RWPE2 (cell line): ENCODE measurements around the gene ZNF70.

Source experiments
- ATAC-seq: fragments of 200-7000 bp; cut with Tn5 transposase; 3 replicates; pipeline ENCODE4 v1.9.1; 2021; ENCODE audit warnings: low read depth
- DNase-seq: peaks from one replicate; pipeline ENCODE4 v3.0.0-alpha.2; 2020; ENCODE audit warnings: low spot score
- H3K27ac ChIP-seq: fragments of 450-650 bp; 2 replicates; pipeline ENCODE4 v1.5.1; 2017; ENCODE audit warnings: mild to moderate bottlenecking; ENCODE audit not compliant: poor library complexity, severe bottlenecking
- H3K27me3 ChIP-seq: fragments of 250-450 bp; sonication (Bioruptor Pico); 2 replicates; pipeline ENCODE4 v1.5.1; 2021; ENCODE audit warnings: mild to moderate bottlenecking, moderate library complexity; ENCODE audit not compliant: insufficient read depth, poor library complexity, severe bottlenecking
- H3K36me3 ChIP-seq: fragments of 250-450 bp; sonication (Bioruptor Pico); 2 replicates; pipeline ENCODE4 v1.5.1; 2020; ENCODE audit warnings: low read depth, mild to moderate bottlenecking, moderate library complexity
- H3K4me1 ChIP-seq: fragments of 250-450 bp; sonication (Bioruptor Pico); 2 replicates; pipeline ENCODE4 v1.5.1; 2021; ENCODE audit warnings: mild to moderate bottlenecking, moderate library complexity; ENCODE audit not compliant: insufficient read depth, poor library complexity, severe bottlenecking
- H3K4me3 ChIP-seq: fragments of 250-450 bp; sonication (Bioruptor Pico); 2 replicates; pipeline ENCODE4 v1.5.1; 2021; ENCODE audit warnings: mild to moderate bottlenecking, moderate library complexity; ENCODE audit not compliant: severe bottlenecking
- H3K9me3 ChIP-seq: fragments of 250-450 bp; sonication (Bioruptor Pico); 2 replicates; pipeline ENCODE4 v1.5.1; 2021; ENCODE audit warnings: mild to moderate bottlenecking, moderate library complexity; ENCODE audit not compliant: severe bottlenecking
- TF ChIP-seq, protein P1 (sequence below): fragments of 450-650 bp; IDR thresholded peaks from one replicate; pipeline ENCODE4 v1.5.1; 2017; ENCODE audit warnings: mild to moderate bottlenecking, moderate library complexity; ENCODE audit not compliant: poor library complexity, severe bottlenecking

Gene ZNF70

DNA sequence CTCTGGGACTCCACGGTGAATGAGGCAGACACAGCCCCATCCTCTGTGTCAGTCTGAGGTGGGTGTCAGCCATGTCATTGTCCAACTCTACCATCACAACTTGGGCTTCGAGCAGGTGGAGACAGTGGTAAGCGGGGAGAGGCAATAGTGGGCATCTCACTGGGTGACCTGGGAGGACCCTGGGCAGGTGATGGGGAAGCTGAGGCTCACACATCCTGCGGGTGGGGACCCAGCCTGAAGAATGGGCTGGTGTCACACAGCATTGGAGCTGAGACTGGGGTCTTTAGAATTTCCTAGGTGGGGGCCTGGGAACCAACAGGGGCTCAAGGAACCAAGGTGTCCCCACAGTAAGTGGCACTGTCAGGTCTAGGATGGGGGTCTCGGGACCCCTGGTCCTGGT is 28.8 kb upstream of the ZNF70 start:
- H3K27me3 ChIP-seq: no peaks in the 10 kb centered on the region
- TF ChIP-seq, protein P1, sequence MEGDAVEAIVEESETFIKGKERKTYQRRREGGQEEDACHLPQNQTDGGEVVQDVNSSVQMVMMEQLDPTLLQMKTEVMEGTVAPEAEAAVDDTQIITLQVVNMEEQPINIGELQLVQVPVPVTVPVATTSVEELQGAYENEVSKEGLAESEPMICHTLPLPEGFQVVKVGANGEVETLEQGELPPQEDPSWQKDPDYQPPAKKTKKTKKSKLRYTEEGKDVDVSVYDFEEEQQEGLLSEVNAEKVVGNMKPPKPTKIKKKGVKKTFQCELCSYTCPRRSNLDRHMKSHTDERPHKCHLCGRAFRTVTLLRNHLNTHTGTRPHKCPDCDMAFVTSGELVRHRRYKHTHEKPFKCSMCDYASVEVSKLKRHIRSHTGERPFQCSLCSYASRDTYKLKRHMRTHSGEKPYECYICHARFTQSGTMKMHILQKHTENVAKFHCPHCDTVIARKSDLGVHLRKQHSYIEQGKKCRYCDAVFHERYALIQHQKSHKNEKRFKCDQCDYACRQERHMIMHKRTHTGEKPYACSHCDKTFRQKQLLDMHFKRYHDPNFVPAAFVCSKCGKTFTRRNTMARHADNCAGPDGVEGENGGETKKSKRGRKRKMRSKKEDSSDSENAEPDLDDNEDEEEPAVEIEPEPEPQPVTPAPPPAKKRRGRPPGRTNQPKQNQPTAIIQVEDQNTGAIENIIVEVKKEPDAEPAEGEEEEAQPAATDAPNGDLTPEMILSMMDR: no peak
- H3K4me1 ChIP-seq: peaks cover 11% of the 10 kb centered on the region
- H3K36me3 ChIP-seq: no peaks in the 10 kb centered on the region
- no peak overlapping the region for H3K4me3 ChIP-seq
- no peak for ATAC-seq
- no peaks in the 10 kb centered on the region for H3K9me3 ChIP-seq
- H3K27ac ChIP-seq: no peak overlapping the region
- DNase-seq: no peak

DNA sequence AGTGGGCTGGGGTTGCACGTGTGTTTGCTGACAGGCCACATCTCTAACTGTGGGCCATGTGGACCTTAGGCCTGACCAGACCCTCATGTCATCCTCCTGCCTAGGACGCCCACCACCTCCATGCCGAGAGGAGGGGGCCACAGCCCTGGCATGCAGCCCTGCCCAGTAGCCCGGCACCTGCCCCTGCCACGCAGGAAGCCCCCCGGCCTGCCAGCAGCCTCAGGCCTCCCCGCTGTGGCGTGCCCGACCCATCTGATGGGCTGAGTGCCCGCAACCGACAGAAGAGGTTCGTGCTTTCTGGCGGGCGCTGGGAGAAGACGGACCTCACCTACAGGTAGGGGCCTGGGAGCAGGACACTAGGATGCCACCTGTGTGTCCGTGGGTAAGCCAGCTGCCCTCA is 28.2 kb upstream of the ZNF70 start:
- peaks cover 11% of the 10 kb centered on the region for H3K4me1 ChIP-seq
- DNase-seq (no peak), ATAC-seq (no peak)
- no peaks in the 10 kb centered on the region for H3K27me3 ChIP-seq
- no peaks in the 10 kb centered on the region for H3K36me3 ChIP-seq
- no peaks in the 10 kb centered on the region for H3K9me3 ChIP-seq
- TF ChIP-seq, protein P1: no peak
- H3K4me3 ChIP-seq: no peak overlapping the region
- H3K27ac ChIP-seq: no peak overlapping the region

DNA sequence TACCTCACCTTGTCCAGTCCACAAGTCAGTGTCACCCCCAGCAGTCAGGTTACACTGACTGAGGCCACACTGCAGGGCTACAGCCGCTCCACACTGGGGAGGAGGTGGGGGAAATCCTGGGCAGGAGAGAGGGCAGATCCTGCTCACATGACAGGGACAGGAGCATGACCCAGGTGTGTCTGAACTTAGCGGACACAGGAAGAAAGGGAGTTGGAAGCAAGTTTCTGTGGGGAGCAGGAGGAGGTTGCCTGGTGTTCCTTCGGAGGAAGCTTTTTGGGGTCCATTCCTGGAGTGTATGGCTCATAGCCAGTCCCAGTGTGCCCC is 27.6 kb upstream of the ZNF70 start:
- DNase-seq: no peak
- Histone ChIP-seq H3K4me1 (peaks cover 11% of the 10 kb centered on the region), H3K27me3 (no peaks in the 10 kb centered on the region), H3K9me3 (no peaks in the 10 kb centered on the region), H3K36me3 (no peaks in the 10 kb centered on the region), H3K27ac (no peak overlapping the region), H3K4me3 (no peak overlapping the region)
- TF ChIP-seq, protein P1: no peak
- ATAC-seq: no peak

DNA sequence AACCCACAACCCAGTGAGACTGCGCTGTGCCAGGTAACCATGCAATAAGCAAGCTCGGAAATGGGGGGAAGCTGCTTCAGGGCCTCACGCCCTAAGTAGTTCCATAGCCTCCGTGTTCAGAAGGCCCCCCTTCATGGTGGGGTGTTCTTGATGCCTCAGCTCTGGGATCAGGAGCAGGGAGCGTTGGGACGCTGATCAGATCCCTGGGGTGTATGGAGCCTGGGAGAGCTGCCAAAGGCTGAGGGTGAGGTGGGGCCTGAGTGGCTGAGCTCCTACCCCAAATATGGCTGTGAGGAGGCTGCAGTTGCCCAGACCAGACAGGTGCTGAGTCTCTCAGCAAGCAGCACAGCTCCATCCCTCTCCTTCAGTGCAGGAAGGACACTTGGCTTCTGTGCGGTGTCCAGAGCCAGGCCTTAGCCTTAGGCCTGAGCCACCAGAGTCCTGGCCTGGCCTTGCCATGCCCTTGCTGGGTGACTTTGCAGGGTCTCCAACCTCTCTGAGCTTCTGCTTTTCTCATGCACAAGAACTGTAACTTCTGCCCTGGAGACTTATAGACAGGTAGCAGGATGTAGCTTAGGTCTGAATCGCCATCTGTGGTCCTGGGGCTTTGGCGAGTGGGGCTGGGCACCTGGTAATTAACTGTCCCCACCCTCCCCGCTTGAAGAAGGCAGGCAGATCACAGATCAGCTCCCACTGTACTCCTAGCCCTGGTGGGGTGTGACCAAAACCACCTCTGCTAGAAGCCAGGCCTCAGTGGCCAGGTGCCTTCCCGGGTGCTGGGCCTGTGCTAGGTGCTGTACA is 27.1 kb upstream of the ZNF70 start:
- no peaks in the 10 kb centered on the region for H3K36me3 ChIP-seq
- ATAC-seq (no peak), DNase-seq (no peak)
- no peaks in the 10 kb centered on the region for H3K9me3 ChIP-seq
- H3K27ac ChIP-seq: no peak overlapping the region
- no peak overlapping the region for H3K4me3 ChIP-seq
- TF ChIP-seq, protein P1: no peak
- no peaks in the 10 kb centered on the region for H3K27me3 ChIP-seq
- H3K4me1 ChIP-seq: peaks cover 11% of the 10 kb centered on the region

DNA sequence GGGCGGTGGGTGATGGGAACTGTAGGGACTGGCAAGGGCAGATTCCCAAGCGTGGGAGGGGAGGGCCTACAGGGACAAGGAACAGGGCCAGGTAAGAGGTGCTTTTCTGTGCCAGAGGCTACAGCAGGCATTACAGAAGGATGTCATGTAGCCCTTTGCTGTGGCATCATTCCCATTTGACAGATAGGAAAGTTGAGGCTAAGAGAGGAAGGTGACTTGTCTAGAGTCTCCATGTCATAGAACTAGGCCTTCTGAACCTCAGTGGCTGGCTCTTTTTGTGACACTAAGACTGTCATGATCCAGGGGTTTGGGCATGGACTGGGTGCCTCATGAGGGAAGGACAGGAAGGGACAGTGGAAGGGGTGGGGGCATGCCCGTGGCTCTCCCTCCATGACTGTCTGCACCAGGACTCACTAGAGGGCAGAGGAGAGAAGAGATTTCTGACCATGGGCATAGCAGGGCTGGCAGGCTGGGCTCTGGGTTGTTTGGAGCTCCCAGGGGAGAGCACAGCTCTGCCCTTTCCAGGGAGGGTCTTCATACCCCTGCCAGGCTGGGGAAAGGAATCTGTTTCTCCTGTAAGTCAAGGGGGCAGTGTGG is 25.0 kb upstream of the ZNF70 start:
- DNase-seq (no peak), ATAC-seq (0 out of 3 replicates have a peak, but pooled peaks have one; percentile 18)
- no peaks in the 10 kb centered on the region for H3K9me3 ChIP-seq
- H3K4me1 ChIP-seq: no peaks in the 10 kb centered on the region
- TF ChIP-seq, protein P1: no peak
- H3K4me3 ChIP-seq: no peak overlapping the region
- no peaks in the 10 kb centered on the region for H3K36me3 ChIP-seq
- H3K27me3 ChIP-seq: no peaks in the 10 kb centered on the region
- no peak overlapping the region for H3K27ac ChIP-seq
